Keratinocyte (primary cell): ENCODE results near the gene RCE1.

Experiments used
- CTCF ChIP-seq, 3 experiments: IDR thresholded peaks in 1 of 3; conservative IDR thresholded peaks in 1 of 3; optimal IDR thresholded peaks in 1 of 3; 2 replicates in 2 of 3; 3 replicates in 1 of 3; pipeline versions ENCODE3 to v1.5.1; 2011; ENCODE audit warnings: low read length in 3 of 3, mild to moderate bottlenecking in 3 of 3, moderate library complexity in 2 of 3, control low read depth in 1 of 3, inconsistent platforms in 1 of 3; ENCODE audit not compliant: insufficient read depth in 2 of 3; ENCODE audit errors: extremely low read depth in 1 of 3
- EZH2 ChIP-seq: IDR thresholded peaks from one replicate; pipeline ENCODE4 v1.6.1; 2012; ENCODE audit warnings: inconsistent platforms, mild to moderate bottlenecking, low read length, moderate library complexity

GRCh38 chr11:66846671-66847091, 3.4 kb downstream of the RCE1 start:
- no peak for TF ChIP-seq EZH2
- TF ChIP-seq CTCF (optimal IDR thresholded peaks at IDR 0.05 in 1 of 3, IDR thresholded peaks at IDR 0.05 in 1 of 3, conservative IDR thresholded peaks at IDR 0.05 in 1 of 3; ENCODE audit: extremely low read depth in 1 of 3, insufficient read depth in 2 of 3, low read length in 3 of 3): no peak
